T-helper 2 cell (primary cell): ENCODE data around the gene RTL10.
A peak's percentile ranks its signal among the peaks of the same experiment; 100 is the strongest.

Source experiments
- DNase-seq, 5 experiments: peaks; one replicate each; pipeline versions ENCODE4 v3.0.0 to v3.0.0-alpha.2; 2012 to 2022
- total RNA-seq, 2 donors: gene quantifications; one replicate each; lab custom pipeline; 2026; lab: John Stamatoyannopoulos, UW

RTL10 gene, protein sequence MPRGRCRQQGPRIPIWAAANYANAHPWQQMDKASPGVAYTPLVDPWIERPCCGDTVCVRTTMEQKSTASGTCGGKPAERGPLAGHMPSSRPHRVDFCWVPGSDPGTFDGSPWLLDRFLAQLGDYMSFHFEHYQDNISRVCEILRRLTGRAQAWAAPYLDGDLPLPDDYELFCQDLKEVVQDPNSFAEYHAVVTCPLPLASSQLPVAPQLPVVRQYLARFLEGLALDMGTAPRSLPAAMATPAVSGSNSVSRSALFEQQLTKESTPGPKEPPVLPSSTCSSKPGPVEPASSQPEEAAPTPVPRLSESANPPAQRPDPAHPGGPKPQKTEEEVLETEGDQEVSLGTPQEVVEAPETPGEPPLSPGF
- total RNA-seq = 40.7 to 48.9 reads per million in 2 donors

DNA sequence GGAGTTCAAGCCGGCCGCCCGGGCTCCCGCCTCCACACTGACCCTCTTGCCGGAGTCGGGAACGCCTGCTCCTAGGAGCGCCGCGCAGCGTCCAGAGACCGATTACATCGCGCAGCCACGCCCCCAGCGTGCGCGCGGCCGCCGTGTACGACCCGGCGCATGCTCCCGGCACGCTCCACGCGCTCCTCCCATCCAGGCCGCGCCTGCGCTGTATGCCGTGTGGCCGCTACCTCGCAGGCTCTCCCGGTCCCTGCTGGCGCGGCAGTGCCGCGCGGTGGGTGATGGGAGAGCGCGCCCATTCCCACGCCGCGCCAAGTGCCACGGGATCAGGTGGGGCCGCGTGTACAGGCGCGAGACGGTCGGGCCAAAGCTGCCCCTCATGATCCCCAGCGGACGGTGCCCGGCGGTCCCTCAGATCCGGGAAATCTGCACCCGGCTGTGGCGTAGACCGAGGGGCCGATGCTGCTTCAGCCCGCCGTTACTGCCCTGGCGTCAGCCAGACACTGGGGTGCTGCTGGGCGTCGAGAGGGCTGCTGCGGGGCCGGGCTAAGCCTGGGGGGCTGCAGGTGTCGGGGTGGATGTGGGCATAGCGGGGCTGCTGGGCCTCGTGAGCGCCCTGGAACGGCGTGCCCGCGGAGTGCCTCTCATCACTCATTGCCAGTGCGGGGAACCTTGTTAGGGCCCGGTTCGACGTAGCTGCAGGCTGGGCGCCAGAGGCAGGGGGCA is at the start of gene RTL10, which contains the start of gene GNB1L:
TSS of gene RTL10 (minus strand) at position 97 of the 726 bp plus-strand sequence. CDS start 2,613 bp downstream, outside the sequence.
TSS of gene GNB1L (minus strand) at position 97 of the 726 bp plus-strand sequence. CDS start 33,519 bp downstream, outside the sequence.
- DNase-seq = peak; percentile 92 to 97 (median 94)

DNA sequence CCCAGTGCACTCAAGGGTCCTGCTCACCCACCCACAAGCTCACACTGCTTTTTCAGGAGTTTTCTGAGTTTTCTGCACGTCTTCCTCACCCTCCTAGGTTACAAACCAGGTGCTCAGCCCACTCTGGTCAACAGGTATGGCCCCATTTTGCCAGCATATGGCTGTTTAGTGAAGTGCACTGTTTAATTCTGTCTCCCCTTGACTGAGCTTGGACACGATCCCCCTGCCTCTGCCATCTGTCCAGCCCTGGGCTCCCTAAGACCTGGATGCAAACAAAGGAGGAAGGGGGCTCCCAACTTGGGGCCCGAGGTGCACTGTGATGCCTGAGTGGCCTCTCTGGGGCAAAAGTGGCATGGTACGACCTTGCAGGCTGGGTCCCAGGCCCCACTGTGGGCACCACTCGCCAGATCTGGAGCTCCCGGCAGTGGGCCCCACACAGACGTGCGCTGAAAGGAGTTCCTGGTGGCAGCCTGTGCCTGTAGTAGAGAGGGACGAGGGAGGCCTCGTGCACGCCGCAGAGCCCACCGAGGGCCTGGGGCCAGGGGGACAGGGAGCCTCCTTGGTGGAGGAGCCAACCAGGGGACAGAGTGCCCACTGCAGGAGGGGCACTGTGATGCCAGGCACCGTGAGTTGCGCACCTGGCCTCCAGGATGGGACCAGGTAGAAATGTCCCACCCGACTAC is 49.6 kb upstream of the RTL10 start:
- DNase-seq = no peak

DNA sequence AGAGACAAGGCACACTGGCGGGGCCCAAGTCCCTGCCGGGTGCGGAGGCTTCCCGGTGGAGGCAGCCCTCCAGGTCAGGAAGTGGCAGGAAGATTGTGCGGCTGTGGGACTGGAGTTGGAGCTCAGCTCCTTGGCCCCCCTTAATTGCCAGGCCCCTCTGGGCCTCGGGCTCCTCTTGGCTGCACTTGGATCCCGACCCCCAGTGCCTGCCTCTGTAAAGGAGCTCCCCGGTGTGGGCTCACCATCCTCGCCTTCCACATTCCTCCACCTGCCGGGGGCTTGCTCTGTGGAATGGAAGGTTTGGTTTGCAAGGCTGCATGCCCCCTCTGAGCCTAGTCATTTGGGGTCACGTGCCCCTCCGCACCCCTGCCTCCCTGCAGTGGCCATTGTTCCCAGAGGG is 48.8 kb upstream of the RTL10 start:
- no peak for DNase-seq

DNA sequence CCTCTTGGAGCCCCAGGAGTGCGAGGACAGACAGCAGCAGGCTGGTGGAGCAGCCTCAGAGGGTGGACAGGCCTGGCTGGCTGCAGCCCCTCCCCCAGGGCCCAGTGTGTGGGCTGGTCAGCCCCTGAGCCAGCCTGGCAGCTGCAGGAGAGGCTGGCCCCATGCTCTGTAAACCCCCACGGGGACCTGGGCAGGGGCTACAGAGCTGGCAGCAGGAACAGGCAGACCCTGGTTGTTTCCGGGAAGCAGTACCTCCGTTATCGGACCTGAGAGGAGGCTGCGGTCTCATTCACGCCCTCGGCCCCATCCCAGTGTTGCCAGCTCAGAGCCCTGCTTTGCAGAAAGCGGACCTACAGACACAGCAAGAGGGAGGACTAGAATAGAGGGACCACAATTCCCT is 48.4 kb upstream of the RTL10 start:
- DNase-seq = no peak

DNA sequence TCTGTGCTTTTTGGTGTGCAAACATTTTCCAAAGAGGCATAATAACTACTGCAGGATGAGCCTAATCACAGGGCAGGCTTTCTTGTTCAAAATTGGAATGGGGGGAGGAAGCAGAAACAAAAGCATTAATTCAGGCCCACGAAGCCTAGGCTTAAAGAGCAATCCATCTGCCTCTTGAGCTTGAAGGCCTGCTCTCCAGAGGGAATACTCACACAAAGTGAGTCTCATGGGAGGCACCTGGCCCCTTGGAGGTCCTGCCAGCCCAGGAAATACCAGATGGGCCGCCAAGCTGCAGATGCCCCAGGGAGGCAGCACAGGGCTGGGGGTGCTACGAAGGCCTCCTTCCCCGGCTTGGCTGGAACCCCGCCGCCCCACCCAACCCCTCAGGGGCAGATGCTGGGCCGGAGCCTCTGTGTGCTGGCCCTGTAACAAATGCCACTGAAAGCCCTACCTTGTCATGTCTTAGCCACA is 47.6 kb upstream of the RTL10 start:
- no peak for DNase-seq

DNA sequence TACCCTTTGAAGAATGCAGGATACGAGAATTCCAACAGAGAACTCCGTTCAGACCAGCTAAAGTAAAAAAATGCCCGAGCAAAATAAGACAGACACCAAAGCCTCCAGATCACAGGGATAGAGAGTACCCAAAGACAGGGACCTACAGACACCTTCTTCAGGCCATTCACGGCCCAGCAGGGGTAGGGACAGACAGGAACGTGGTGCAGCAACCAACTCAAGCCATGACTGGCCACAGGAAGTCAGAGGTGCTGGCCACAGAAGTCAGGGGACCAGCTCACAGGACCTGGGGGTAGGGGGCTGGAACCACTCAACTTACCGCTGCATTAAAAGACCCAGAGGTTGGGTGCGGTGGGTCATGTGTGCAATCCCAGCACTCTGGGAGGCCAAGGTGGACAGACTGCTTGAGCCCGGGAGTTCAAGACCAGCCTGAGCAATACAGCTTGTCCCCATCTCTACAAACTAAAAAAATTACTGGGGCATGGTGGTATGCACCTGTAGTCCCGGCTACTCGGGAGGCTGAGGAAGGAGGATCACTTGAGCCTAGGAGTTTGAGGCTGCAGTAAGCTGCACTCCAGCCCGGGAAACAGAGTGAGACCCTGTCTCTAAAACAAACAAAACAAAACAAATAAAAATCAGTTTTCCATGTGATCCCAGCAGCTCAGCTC is 47.0 kb upstream of the RTL10 start:
- no peak for DNase-seq

DNA sequence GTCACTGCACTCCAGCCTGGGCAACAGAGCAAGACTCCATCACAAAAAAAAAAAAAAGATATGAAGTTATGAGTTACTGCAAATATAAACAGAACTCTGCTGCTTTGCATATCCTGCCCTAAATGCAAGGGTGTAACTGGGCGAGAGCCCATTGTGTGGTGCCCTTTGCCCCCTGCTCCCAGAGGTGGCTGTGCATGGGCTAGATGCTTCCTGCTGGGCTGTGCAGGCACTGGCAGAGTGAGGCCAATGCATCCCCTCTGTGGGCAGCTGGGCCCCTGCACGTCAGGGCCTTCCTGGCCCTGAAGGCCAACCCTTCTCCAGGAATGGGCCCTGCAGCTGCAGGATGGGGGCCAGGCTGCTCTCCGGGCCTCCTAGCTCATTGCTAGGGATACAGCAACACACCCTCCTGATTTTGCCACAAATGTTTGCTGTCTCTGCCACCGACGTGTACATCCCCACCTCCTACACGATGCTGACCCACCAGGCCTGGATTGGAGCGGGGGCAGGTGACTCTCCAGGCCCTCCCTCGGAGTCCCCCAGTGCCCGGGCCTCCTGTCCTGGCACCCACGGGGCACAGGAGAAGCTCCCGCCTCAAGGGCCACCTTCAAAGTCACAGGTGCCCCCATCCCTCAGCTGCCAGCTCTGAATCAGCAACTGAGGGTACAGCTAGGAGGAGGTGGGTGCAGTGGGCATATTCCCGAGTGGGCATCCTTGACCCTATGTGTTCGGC is 46.2 kb upstream of the RTL10 start:
- no peak for DNase-seq

DNA sequence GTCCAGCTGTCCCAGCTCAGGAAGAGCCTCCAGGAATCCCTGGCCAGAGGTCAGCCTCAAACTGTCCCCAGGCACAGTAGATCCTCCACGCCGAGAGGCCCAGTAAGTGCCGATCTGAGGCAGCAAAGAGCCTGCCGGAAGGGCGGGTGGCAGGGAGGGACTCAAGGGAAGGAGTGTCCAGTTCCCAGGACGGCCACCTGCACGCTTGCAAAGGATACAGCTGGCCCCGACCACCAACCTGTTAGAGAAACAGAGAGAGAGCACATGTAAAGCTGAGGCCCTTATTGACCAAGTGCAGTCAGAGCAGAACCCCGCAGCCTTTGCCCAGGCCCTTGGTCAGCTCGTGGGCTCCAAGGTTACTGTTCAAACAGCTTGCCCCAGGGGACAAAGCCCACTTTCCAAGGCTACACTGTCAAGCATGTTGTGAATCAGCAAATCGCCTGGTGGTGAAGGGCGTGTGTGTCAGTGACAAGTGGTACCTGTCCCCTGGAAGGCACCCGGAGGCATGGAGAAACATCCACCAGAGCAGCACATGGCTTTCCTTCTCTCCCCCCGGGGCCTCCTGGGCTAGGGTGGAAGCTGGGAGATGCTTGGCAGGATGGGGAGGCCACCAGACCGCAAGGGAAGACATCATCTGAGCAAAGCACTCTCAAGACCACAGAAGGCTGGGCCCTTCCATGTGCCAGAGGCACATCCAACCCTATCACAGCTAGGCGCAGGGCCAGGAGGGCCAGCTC is 44.3 kb upstream of the RTL10 start:
- DNase-seq = no peak

DNA sequence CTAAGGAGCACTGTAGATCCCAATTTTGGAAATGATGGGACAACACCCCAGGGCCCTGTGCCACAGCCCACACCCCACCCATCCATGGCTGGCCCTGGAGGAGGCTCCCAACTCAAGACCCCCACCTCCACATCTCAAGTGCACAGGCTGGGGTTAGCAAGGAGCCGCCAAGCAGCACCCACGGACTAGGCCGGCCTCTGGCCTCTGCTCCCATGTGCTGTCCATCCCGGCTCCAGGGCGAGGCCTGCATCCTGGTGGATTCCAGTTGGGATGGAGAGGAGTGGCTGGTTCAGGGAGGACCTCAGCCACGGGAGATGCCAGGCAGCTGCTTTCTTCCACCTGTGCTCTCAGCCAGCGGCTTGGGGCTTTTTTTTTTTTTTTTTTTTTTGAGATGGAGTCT is 43.5 kb upstream of the RTL10 start:
- DNase-seq = no peak

DNA sequence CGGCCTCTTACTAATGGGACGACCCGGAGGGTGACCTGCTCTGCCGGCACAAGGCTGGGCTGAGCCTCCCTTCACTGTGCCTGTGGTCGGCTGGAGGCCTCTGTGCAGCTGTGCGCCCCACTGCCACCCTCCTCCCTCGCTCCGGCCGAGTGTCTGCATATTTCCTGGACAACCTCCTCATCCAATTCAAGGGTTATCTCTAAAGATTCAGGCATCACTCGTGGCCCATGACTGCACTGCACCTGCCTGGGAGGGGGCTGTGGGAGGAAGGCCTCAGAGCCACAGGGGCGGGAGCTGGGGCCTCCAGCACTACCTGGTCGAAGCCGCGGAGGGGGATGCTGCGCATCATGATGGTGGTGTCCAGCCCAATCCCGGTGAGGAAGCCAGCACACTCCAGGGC is 43.1 kb upstream of the RTL10 start:
- DNase-seq = no peak

DNA sequence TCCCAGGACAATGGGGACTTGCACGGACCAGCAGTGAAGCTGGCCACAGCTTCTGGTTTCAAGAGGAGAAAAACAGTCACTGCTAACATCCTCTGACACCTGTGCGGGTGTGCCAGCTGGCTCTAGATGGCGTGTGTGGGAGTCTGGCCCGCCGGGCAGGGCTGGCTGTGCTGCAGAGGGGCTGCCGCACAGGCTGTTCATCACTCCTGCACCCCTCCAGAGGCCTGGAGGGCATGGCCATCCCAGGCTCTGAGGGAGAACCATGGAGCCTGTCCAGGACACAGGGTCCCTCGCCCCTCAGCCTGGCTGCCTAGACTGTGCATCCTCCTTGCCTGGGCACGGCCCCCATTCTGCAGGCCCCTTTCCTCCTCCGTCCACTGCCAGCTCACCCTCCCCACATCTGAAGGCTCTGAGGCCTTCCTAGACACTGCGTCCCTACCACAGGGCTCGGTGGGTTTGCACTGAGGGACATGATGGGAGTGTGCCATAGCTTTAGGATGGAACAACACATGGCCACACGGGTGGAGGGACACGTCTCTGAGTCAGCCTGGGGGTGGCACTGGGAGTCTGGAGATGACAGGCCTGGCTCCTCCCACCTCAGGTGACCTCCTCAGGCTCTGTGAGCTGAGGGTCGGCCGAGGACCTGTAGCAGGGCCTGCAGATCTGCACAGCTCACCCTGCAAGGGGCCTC is 42.1 kb upstream of the RTL10 start:
- peak in 1 of 5 experiments; percentile 21 for DNase-seq

DNA sequence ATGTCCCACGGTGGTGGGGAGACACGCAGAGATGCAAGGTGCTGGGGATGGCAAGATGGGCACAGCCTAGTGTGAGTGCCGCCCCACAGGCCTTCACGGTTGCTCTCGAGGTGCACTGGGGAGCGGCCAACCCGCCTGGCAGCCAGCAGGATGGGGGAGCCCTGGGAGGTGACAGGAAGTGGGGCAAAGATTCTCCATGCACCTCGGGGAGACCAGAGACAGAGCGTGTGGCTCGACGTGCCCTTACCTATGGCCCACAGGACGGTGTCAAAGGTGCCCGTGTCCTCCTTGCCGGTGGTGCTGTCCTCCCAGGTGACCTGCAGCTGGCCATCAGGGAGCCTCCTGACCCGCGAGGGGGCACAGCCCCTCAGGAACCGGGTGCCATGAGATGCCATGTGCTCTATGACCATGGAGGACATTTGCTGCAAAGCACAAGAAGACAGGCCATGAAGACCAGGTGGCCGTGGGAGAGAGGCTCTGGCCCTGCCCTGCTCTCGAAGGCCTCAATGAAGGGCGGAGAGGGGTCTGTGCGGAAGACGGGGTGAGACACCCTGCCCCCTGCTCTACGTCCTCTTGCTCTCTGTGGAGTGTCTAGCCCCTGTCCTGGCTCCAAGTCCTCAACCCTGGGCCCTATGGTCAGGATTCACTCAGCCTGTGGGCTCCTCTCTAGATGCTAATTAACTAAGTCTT is 40.6 kb upstream of the RTL10 start:
- no peak for DNase-seq

DNA sequence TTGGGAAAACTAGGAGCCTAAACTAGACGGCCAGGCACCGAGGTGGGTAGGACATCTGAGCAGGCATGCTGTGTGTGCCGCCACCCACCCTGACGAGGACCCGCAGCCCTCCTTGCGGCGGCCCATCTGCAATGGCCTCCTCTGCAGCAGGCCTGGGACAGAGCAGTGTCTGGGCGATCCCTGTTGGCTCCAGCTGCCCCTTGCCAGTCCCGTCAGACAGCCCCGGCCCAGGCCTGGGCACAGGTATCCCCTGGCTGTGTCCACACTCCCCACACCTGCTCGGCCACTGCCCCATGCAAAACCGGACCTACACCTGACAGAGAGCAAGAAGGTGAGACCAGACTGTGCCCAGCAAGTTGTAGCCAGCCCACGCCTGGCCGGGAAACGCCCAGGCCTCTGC is 38.7 kb upstream of the RTL10 start:
- no peak for DNase-seq

DNA sequence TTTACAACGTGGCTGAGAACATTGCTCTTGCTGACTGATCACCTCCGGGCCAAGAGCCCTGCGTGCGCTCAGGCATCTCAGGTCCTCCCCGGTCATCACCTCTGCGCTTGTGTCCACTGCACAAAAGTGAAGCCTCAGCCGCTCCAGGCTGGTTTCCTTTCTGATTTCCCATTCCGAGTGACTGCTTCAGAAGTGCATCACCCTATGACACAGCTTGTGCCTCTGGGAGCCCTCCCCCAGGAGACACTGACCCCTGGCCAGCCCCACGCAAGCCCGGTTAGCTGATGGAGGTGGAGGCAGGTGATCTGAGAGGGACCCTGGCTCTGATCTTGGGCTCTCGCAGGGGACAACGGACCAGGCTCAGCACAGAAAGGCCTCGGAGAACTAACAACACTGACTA is 38.3 kb upstream of the RTL10 start:
- DNase-seq = no peak

DNA sequence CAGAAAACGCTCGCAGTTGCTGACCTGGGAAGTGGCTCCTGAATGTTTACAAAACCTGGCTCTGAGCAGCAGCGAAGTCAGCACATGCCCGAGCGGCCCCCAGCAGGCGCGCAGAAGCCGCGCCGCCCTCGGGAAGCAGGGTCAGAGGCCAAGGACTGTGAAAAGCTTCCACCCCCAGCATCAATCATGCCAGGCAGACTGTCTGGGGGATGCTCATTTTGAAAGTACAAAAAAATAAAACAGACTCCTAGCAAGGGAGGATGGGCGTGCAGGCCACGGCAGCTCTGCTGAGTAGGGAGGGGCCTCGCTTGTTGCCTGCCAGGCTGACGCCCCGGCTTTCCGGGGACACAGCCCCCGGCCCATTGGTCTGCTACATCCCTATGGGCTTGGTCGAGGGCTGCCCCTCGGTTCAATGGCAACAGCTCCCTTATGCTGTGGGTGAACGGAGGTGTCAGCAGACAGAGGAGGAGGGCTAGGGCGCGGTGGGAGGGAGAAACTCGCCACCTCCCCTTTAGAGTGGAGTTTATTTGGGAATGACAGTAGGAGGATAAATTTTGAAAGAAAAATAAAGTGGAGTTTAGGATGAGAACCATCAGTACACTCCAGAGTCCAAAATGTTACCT is 37.7 kb upstream of the RTL10 start:
- DNase-seq = peak in 4 of 5 experiments; percentile 26 to 80 (median 44)

DNA sequence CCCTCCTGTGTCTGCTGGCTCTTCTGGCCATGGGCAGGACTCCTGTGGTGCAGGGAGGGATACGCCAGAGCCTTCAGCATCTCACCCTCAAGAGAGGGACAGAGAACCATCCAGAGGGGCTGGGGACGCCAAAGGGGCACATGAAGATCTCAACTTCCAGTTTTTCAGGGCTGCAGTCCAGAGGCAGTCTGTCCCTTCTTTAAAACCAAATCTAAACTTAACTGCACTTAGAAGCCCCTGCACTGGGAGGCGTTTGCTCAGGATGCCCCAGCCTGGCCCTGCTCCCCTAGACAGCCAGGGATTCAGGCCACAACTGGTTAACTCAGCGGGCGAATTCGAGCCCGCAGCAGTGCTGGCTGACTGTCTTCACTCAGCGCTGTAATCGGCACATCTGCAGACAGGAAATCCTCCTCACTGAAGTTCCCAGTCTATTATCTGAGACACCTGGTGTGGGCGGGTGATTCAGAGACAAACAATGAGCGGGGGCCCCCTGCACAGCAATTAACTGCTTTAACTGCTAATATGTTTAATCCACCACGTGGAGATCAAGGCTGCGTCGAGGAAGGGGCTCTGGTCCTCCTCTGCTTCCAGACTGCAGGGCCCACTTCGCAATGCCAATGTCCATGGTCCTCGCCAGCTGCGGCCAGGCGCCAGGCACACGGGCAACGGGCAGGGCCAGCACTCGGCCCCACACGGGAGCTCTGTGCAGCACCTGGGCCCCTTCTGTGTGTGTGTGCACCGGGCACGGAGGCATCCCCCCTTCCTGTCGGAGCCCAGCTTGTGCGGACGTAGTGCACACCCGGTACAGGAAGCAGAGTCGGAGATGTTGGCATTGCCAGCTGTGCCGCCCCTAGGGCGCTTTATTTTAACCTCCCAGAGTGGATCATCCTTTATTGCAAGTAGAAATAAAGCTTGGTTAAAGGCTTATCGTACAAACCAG is 36.9 kb upstream of the RTL10 start:
- DNase-seq = peak; percentile 35 to 90 (median 74)

DNA sequence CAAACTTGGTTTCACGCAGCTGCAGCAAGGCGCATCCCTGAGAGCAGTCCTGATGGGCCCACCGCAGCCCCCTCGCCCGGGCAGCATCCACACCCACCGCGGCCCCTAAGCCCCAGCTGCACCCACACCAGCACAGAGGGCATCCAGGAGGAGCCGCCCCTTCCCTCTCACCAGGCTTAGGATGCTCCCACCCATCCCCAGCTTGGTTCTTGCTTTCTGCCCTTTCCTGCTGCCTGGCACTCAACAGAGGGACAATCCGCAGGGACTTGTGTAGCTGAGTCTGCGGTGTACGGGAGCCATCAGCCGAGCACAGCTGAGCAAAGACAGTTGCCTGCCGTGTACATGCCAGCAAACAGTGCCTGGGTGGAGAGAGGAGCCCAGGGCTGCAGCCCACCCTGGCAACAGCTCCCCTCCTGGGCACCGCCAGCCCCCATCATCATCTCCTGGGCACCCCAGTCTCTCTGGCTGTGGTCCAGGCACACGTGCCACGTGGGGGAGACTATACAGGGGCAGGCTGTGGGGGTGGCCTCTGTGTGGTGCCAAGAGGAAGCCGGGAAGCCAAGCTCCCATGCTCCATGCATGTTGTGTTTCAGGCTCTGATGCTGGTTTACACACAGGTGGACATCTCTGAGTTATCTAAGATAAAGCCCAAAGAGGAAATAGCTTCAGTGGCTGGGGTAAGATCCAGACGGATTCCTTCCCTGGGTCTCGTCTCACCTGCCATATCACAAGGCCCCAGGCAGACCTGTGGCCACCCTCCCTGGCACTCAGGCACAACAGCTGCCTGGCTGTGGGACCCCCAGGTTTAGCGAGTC is 36.0 kb upstream of the RTL10 start:
- DNase-seq = no peak
